GM21786 (cell line): ENCODE measurements around the gene RAB22A.

Source experiments
- ATAC-seq: cut with Tn5 transposase; IDR thresholded peaks from one replicate; pipeline ENCODE4 v1.9.1; 2021; ENCODE audit not compliant: unreplicated experiment

Gene RAB22A

DNA sequence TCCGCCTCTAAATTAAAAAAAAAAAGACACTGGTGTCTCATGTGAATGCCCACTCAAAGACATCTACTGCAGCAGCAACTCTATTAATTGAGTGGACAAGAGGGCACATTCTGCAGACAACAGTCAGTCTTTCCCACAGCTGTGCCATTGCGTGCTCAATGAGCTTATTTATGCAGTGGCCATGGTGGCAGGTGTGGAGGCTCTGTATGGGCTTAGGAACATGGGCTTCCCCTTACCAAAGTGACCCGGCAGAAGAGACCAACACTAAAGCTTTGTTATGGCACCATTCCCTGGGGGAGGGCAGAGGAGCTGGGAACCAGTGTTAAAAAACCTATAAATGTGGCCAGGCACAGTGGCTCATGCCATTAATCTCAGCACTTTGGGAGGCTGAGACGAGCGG, 75.3 kb downstream of the RAB22A start:
- ATAC-seq: no peak

DNA sequence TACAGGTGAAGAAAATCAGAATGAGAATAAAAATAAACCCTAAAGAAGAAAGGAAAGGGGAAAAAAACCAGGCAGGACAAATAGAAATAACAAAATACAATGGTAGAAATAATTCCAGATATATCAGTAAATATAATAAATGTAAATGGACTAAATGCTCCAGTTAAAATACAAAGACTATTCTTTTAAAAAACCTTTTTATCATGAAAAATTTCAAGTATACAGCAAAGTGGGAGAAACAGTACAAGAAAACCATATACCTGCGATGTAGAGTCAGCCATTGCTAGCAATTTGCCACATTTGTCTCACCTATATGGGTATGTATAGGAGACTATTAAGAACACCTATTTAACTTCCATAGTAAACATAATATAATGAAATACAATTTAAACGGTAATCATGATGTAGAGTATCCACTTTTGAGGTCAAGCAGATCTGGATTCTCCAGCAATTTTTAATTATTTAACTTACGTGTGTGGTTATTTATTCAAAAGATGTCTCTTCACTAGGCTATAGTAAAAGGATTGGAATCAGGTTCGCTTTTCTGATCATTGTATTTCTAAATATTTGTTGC, 78.6 kb downstream of the RAB22A start:
- ATAC-seq: no peak

DNA sequence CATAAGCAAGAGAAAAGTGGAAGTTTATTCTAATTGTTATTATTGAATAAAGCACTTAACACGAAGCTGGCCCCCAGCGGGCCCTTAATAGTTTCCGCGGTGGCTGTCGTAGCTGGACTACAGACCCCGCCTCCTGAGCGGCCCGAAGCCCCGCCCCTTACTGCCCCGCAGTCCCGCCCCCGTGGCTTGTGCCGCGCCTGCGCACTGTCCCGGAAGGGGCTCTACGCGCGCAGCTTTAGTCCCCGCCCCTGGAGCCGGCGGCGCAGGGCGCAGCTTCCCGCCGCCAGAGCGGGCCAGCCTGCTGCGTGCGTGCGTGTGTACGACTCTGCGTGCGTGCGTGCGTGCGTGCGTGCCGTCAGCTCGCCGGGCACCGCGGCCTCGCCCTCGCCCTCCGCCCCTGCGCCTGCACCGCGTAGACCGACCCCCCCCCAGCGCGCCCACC, 79.4 kb downstream of the RAB22A start, which contains the start of gene VAPB:
Gene VAPB (plus strand): TSS at position 348 of the 442 bp plus-strand sequence. CDS start 231 bp downstream, outside the sequence.
- ATAC-seq: peak; percentile 97

DNA sequence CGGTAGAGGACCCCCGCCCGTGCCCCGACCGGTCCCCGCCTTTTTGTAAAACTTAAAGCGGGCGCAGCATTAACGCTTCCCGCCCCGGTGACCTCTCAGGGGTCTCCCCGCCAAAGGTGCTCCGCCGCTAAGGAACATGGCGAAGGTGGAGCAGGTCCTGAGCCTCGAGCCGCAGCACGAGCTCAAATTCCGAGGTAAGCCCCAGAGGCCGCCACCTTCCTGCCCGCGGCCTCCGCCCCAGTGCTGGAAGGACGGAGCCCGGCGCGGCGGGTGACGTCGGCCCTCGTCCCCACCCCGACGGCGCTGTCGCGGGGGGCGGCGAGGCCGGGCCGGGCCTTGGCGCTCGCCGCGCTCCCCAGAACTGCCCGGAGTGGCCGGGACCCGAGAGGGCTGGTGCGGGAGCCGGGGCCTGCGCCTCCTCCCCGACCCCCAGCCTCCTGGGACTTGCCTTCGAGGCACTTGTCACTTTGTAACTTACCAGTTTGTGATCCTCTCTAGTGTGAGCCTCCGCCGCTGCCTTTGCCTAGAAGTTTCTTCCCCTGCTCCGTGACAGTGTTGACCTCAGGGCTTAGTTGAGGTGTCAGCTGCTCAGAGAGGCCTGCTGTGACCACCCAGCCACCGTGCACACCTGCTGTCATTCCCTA, 79.9 kb downstream of the RAB22A start:
- peak; percentile 23 for ATAC-seq

DNA sequence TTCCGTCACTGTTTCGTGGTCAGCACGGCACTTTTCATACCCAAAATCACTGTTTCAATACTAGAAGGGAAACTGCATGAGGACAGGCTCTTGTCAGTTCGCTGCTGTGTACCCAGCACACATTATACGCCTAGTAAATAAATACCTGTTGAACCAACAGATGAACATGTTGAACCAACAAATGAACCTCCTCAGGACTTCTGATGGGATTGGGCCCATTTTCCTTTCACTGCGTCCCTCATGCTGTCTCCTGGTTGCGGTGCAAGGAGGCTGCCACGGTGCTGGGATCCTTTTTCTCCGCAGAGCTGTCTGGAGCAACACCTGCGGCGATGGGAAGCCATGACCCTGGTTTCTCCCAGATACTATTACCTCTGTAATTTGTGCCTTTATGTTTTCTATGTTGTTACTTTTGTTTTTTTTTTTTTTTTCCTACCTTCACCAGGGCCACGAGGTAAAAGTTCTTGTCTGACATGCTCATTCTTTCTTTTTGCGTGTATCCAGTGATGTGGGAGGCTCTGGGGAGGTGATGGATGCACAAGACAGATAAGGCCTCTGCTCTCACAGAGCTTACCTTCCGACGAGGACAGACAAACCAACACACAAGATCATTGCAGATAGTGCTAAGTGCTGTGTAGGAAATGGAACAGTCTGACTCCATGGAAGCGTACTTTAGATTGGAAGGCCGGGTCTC, 80.6 kb downstream of the RAB22A start:
- no peak for ATAC-seq

DNA sequence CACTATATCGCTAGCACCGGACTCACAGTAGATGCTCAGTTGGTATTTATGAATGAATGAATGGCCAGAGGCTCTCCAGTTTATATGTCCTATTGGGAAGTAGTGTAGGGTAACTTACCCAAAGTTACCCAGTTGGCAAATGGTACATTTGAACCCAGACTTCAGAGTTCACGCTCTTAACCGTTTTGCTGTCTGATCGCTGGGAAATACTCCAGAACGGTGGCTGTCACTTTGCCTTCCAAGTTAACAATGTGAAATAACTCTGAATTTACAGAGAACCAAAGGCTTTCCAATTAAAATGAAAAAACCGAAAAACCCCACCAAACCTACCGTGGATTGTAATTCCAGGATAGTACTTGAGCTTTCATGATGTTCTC, 81.1 kb downstream of the RAB22A start:
- no peak for ATAC-seq

DNA sequence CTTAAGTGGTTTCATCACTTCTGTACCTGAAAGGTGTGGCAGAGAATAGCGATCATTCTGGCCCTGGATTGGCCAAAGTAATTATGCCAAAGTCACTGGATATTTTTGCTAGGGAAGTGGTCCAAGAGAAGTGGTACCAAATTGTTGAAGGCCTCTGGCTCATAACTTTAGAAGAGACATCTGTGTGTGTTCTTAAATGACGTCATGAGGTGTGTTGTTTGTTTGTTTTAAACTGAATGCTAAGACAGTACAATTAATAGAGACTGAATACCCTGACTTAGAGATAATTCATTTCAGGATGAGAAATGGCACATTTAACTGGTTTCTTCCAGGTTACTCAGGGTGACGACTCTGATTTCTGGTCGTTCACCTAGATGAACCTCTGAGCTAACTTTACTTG, 82.8 kb downstream of the RAB22A start:
- ATAC-seq: no peak

DNA sequence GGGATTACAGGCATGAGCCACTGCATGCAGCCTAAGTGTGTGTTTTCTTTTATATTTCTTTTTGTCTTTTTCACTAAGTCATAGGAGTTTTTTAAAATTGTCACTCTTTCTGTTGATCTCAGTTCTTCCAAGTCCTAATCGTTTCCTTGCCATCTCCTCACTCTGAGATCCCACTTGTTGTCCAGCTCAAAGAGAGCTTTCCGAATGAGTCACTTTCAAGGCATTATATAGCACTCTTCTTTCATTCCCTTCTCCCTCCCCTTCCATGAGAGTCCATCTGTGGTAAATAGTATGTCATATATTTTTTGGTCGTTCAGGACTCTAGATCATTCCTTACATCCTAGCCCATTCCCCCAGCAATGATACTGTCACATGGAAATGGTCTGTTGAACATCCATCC, 83.8 kb downstream of the RAB22A start:
- ATAC-seq: no peak

DNA sequence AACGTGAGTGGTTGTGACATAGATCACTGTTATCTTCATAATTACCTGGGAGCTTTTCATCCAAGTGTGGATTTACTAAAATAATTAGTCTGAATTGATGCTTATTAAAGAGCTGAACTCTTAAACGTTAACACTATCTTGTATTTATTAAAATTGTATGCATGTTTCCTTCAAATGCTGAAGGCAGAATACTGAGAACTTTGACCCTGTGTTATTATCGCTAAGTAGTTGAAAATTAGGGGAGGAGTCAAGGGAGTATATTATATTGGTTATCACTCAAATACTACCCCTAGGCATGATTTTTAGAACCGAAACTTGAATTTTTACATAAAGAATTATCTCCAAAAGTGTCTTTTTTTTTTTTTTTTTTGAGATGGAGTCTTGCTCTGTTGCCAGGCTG, 85.3 kb downstream of the RAB22A start:
- ATAC-seq: no peak

DNA sequence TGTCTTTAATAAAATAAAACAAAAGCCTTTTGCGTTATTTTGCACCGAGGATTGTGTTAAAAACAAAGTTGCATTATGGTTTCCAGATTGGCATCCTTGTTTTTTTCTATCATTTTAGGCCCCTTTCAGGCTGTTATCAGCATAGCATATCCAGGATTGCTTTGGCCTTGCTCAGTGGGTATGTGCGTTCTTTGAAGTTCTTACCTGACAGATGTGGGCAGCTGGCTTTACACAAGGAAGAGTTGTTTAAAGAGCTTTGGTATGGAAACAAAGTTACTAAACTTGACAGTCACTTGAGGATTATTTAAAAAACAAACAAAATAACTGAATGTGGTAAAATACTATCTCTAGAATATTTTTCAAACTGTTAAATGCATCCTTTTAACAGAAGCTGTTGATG, 86.1 kb downstream of the RAB22A start:
- no peak for ATAC-seq

DNA sequence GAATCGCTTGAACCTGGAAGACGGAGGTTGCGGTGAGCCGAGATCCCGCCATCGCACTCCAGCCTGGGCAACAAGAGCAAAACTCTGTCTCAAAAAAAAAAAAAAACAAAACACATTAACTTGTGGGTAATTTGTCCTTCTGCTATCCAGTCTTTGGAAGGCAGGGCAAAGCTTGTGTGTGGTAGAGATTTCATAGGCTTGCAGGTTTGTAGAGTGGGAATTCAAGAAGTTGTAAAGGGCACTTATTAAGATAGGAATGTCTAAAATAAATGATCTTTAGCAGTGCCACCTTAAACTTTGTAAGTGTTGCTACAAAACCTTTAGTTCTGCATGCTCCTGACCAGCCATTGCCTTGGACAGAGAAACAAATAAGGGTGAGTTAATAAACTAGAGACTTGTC, 87.9 kb downstream of the RAB22A start:
- no peak for ATAC-seq

DNA sequence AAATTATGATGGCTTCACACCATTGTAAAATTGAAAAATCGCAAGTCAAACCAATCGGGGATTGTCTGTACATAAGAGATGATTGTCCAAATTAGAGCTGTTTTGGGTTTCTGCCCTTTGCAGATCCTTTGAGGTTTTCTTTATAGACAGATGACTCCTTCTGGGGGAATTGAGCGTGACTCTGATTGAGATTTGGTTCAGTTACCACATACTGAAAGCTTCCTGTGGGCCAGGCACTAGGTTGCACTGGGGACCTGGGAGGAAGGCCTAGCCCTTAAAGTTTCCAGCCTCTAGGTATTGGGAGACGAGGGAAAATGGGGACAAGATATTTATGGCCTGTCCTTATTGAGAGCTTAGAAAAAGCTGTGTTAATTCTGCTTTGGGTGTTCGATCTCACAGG, 88.7 kb downstream of the RAB22A start:
- ATAC-seq: no peak

DNA sequence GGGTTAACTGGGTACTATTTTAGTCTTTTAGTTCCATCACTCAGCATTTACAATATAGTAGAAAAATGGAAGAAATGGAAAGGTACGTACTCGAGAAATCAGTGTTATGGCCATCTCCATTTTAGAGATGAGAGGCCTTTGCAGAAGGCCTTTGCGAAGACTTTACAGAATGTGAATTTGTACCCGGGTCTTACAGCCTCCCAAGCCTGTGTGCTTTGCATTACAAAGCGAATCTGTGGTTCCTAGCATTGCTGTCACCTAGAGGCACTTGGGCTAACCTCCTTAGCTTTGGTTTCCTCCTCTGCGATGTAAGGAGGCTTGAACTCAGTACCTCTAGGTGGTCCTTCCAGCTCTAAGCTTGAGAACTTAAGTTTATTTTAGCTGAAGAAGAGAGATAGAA, 90.4 kb downstream of the RAB22A start:
- no peak for ATAC-seq

DNA sequence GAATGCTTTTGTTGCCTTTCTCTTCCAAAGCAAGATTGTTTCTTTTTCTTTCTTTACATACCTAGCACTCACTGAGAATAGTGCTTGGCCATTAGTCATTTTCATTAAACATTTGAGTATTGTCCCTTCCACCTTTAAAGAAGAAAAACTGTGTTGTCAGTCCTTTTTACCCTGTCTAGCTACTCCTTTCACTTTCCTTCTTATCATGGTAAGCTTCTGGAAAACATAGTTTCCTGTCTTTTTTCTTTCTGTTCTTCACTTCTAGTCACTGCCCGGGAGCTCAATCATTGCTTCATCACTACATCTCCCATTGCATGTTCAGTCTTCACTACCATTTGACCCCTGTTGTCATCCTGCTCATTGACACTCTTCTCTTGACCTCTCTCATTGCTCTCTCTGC, 91.6 kb downstream of the RAB22A start:
- no peak for ATAC-seq

DNA sequence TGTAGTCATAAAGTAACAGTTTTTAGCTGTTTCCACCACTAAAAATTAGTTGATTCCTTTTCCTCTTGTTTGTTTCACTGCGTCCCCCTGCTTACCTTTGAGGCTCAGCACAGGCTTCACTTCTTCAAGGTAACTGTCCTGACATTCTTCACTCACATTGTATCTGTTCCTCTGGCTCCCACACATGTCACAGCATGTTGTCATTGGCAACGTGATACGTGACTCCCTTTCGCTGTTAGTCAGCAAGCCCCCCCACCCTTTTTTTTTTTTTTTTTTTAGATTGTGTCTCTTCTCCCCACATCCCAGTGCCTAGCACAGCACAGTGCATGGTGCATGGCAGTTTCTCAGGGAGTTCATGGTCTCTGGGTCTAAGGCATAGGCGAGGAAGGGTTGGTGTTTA, 92.8 kb downstream of the RAB22A start:
- ATAC-seq: no peak

DNA sequence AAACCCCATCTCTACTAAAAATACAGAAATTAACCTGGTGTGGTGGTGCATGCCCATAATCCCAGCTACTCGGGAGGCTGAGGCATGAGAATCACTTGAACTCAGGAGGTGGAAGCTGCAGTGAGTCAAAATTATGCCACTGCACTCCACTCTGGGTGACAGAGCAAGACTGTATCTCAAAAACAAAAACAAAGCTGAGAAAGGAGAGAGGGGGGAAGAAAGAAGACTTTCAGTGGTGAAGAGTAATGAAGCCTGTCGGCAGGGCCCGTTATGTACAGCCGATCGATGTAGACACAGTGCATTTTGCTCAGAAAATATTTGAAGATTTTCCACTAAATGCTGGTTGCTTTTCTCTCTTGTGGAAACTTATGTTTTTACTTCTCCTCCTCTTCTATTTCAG, 93.3 kb downstream of the RAB22A start:
- ATAC-seq: peak; percentile 69

DNA sequence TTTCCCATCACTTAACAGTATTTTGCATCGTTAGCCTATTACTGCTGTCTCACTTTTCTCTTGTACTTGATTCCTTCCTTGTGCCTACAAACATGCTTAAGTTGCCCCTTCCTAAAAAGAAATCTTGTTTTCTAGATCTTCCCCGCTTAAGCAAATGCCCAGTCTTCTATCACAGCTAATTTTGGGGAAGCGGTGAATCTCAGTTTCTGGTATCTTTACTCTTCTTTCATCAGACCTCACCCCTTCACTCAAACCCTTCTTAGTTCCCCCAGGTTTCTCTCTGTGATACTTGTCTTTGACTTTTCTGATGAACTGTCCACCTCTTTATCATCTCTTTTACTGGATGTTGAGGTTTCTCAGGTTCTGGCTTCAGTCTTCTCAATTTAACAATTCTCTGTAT, 93.8 kb downstream of the RAB22A start:
- ATAC-seq: peak; percentile 19

DNA sequence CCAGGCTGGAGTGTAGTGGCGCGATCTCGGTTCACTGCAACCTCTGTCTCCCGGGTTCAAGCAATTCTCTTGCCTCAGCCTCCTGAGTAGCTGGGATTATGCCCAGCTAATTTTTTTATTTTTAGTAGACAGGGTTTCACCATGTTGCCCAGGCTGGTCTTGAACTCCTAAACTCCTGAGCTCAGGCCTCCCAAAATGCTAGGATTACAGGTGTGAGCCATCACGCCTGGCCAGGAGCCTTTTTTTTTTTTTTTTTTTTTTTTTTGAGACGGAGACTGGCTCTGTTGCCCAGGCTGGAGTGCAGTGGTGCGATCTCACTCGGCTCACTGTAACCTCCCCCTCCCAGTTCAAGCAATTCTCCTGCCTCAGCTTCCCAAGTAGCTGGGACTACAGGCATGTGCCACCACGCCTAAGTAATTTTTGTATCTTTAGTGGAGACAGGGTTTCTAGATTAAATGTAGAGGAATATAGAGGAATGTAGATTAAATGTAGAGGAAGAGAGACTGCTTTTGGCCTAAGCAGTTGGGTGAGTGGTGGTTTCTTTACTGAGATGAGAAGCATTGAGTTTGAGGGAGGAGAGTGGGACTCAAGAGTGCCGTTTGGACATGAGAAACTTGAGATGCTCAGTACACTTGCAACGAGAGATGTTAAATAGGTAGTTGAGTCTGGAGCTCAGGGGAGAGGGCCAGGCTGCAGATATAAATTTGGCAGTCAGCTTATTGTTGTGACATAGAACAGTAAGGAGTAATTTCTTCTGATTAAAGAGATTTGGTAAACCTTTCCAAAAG, 96.2 kb downstream of the RAB22A start:
- no peak for ATAC-seq

DNA sequence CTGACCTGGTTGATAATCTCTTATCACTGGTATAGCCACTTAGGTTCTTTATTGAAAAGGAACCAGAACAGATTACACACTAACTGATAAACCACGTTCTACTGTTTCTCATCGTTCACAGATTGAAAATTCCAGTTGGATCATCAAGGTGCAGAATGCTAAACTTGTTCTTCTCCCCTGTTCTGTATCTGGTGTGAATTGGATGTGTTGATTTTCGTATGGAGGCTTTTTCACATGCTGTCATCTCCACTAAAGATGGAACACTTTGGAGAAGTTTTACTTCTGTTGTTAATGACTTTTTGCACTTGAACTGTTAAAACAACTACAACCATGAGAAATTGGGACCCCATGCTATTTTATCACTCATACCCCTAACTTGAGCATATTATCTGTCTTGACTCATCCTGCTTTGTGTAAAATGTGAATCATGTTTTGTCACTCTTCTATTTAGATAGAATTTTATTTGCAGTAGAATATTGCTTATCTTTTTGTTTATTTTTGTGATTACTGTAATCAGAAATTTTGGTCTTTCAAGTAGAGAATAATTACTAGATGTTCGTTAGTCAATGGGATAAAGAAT, 97.0 kb downstream of the RAB22A start:
- no peak for ATAC-seq

DNA sequence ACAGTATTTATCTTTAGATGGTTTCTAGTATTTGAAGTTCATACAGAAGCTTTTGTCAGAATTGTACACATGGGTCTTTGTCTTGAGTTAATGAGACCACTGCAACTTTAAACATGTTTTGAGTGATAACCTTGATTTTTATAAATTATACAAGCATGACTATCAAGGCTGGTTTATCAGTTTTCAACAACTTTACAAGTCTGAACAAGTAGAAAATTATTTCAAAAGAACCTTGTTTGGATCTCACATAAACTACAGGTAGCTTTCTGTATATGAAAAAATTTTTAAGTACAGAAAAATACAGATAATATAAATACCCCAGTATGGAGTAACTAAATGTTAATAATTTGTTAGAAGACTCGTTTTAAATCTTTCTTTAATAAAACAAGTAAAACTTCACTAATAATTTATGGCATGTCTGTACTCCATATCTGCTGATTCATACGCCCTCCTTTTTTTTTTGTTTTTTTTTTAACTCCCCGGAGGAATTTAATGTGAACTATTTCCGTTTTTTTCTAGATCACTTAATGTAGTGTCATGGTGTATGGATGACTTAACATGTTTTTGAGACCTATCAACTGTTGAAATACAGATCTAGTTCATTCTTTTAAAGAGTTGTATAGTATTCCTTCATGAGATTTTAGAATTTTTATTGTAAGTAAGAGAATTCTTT, 97.8 kb downstream of the RAB22A start:
- ATAC-seq: no peak
